GM12878 (cell line): ENCODE data around the gene ADGRL3.

Experiments
- ASH2L ChIP-seq: fragments of 300-600, 200-600 bp; sonication (generic); IDR thresholded peaks from 2 replicates; pipeline ENCODE4 v1.6.1; 2017; ENCODE audit warnings: low read depth, mild to moderate bottlenecking, borderline replicate concordance
- CBX3 ChIP-seq: fragments of 200-600 bp; sonication (generic); IDR thresholded peaks from 2 replicates; pipeline ENCODE4 v1.6.1; 2016; ENCODE audit warnings: low read depth, borderline replicate concordance
- CHD2 ChIP-seq: IDR thresholded peaks from 2 replicates; pipeline ENCODE4 v1.6.1; 2011; ENCODE audit warnings: low read depth, low read length, improper control_type of control experiment, borderline replicate concordance
- CTCF ChIP-seq, 3 experiments: IDR thresholded peaks in 2 of 3; conservative IDR thresholded peaks in 1 of 3; 2 replicates each; pipeline ENCODE4 v1.5.1; 2011; ENCODE audit warnings: low read depth in 3 of 3, low read length in 3 of 3, mild to moderate bottlenecking in 3 of 3, control low read depth in 2 of 3, moderate library complexity in 2 of 3, inconsistent platforms in 1 of 3, mixed read lengths in 1 of 3; ENCODE audit not compliant: control insufficient read depth in 2 of 3, insufficient read depth in 1 of 3; ENCODE audit errors: extremely low read depth in 1 of 3
- EZH2 ChIP-seq: IDR thresholded peaks from 2 replicates; pipeline ENCODE4 v1.6.1; 2012; ENCODE audit warnings: low read depth, mild to moderate bottlenecking, control low read depth, inconsistent platforms, low read length, borderline replicate concordance; ENCODE audit not compliant: control insufficient read depth
- GATAD2B ChIP-seq: fragments of 450-650 bp; conservative IDR thresholded peaks from 2 replicates; pipeline ENCODE4 v1.6.1; 2017; ENCODE audit warnings: low read depth, mild to moderate bottlenecking, moderate library complexity
- POLR2A ChIP-seq: IDR thresholded peaks from 2 replicates; pipeline ENCODE4 v1.6.1; 2011; ENCODE audit warnings: low read depth, mild to moderate bottlenecking, low read length
- POLR2AphosphoS5 ChIP-seq: IDR thresholded peaks from 2 replicates; pipeline ENCODE4 v1.6.1; 2011; ENCODE audit warnings: mild to moderate bottlenecking, low read length, inconsistent platforms
- SMARCA5 ChIP-seq: fragments of 450-650 bp; IDR thresholded peaks from 2 replicates; pipeline ENCODE4 v1.6.1; 2017; ENCODE audit warnings: mild to moderate bottlenecking
- ZBTB4 ChIP-seq: fragments of 450-650 bp; formaldehyde crosslinking; IDR thresholded peaks from 2 replicates; pipeline ENCODE4 v1.4.0; 2022; ENCODE audit warnings: mild to moderate bottlenecking, moderate library complexity
- ZNF217 ChIP-seq: fragments of 450-650 bp; IDR thresholded peaks from 2 replicates; pipeline ENCODE4 v1.6.1; 2017; ENCODE audit warnings: antibody characterized with exemption, mild to moderate bottlenecking
- ZSCAN29 ChIP-seq: fragments of 450-650 bp; IDR thresholded peaks from 2 replicates; pipeline ENCODE4 v1.6.1; 2017; ENCODE audit warnings: mild to moderate bottlenecking, moderate library complexity
- TF ChIP-seq, protein P1 (sequence below): IDR thresholded peaks from 2 replicates; pipeline ENCODE4 v1.6.1; 2012; ENCODE audit warnings: low read length, inconsistent platforms
- TF ChIP-seq, protein P2 (sequence below): IDR thresholded peaks from 2 replicates; pipeline ENCODE4 v1.6.1; 2011; ENCODE audit warnings: low read depth, low read length, improper control_type of control experiment, borderline replicate concordance

DNA sequence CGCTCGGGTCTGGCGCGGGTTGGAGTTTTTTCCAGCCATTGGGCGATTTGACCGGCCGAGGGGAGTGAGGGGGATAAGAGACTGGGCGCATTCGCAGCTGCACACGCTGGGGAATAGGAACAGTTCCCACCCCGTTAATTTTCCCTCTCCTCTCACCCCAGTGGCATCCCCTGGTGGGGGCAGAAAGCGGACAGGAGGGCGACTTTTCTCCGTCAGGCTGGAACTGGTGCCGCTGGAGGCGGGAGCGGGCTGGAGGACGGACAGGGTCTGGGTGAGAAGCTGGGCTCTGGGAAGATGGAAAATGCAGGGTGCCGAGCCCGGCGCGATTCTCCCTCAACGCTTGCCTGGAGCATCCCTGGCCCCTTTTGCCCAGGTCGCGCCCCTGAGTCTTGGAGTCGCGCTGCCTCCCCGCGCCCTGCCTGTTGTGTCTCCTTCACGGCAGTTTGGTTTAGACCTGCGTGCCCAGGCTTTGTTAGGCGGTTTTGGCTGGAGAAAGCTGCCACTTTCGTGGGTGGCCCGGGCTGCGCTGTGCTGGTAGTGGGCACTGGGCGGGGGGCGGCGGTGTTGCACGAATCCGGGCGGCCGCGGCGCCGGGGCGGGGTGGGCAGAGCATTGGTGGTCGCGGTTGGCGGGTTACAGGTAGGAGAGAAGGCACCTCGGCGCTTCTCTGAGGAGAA is 2.0 kb downstream of the ADGRL3 start:
- TF ChIP-seq CHD2 (no peak), ZSCAN29 (no peak), CTCF (IDR thresholded peaks at IDR 0.05 in 2 of 3, conservative IDR thresholded peaks at IDR 0.05 in 1 of 3; ENCODE audit: control insufficient read depth in 2 of 3, extremely low read depth in 1 of 3, insufficient read depth in 1 of 3, low read depth in 3 of 3, low read length in 3 of 3) (no peak), CBX3 (no peak), GATAD2B (no peak), POLR2A (no peak), SMARCA5 (no peak), ZNF217 (no peak), ASH2L (no peak), ZBTB4 (CRISPR knock-in tag) (no peak), POLR2AphosphoS5 (no peak), EZH2 (no peak)
- TF ChIP-seq, protein P1, sequence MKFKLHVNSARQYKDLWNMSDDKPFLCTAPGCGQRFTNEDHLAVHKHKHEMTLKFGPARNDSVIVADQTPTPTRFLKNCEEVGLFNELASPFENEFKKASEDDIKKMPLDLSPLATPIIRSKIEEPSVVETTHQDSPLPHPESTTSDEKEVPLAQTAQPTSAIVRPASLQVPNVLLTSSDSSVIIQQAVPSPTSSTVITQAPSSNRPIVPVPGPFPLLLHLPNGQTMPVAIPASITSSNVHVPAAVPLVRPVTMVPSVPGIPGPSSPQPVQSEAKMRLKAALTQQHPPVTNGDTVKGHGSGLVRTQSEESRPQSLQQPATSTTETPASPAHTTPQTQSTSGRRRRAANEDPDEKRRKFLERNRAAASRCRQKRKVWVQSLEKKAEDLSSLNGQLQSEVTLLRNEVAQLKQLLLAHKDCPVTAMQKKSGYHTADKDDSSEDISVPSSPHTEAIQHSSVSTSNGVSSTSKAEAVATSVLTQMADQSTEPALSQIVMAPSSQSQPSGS, result no peak
- TF ChIP-seq, protein P2, sequence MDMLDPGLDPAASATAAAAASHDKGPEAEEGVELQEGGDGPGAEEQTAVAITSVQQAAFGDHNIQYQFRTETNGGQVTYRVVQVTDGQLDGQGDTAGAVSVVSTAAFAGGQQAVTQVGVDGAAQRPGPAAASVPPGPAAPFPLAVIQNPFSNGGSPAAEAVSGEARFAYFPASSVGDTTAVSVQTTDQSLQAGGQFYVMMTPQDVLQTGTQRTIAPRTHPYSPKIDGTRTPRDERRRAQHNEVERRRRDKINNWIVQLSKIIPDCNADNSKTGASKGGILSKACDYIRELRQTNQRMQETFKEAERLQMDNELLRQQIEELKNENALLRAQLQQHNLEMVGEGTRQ, result no peak
